ENCODE measurements around the gene MCC.

The MCC gene

GRCh38 chr5:112978836-112979235 is 509.4 kb downstream of the MCC start:
- Histone ChIP-seq H3K27me3 (ENCODE audit: insufficient read depth, low read depth, severe bottlenecking) (no peaks in the 10 kb centered on the region), H3K36me3 (peaks cover 32% of the 10 kb centered on the region), H3K27ac (no peak overlapping the region; the same call in 1 of the 2 replicates), H3K4me3 (ENCODE audit: low read depth, low read length) (peak overlapping the region; percentile 76), H3K9me3 (ENCODE audit: severe bottlenecking) (no peaks in the 10 kb centered on the region)
- no peak for DNase-seq
- TF ChIP-seq CTCF (IDR thresholded peaks at IDR 0.05; ENCODE audit: low read depth, low read length), result no peak

GRCh38 chr5:112977440-112977861 is 510.8 kb downstream of the MCC start:
- Histone ChIP-seq H3K27ac (peak overlapping the region; percentile 89), H3K36me3 (peaks cover 22% of the 10 kb centered on the region), H3K4me3 (ENCODE audit: low read depth, low read length) (peak overlapping the region; percentile 76), H3K9me3 (ENCODE audit: severe bottlenecking) (no peaks in the 10 kb centered on the region), H3K27me3 (ENCODE audit: insufficient read depth, low read depth, severe bottlenecking) (no peaks in the 10 kb centered on the region)
- TF ChIP-seq CTCF (IDR thresholded peaks at IDR 0.05; ENCODE audit: low read depth, low read length), result no peak
- no peak for DNase-seq

GRCh38 chr5:112976432-112977309 is 511.6 kb downstream of the MCC start, which contains the start of gene DCP2:
Gene DCP2, plus strand, starts transcription at chr5:112976798. Its CDS starts 136 bp downstream, at chr5:112976934.
- Histone ChIP-seq H3K36me3 (peaks cover 14% of the 10 kb centered on the region), H3K4me3 (ENCODE audit: low read depth, low read length) (peak within 1 kb of the TSS; percentile 76), H3K27me3 (ENCODE audit: insufficient read depth, low read depth, severe bottlenecking) (no peaks in the 10 kb centered on the region), H3K9me3 (ENCODE audit: severe bottlenecking) (no peaks in the 10 kb centered on the region), H3K27ac (peak within 1 kb of the TSS; percentile 89)
- TF ChIP-seq CTCF (IDR thresholded peaks at IDR 0.05; ENCODE audit: low read depth, low read length), result no peak
- DNase-seq, result peak; percentile 96

GRCh38 chr5:112975721-112976431 is 512.4 kb downstream of the MCC start:
- DNase-seq, result no peak
- Histone ChIP-seq H3K27me3 (ENCODE audit: insufficient read depth, low read depth, severe bottlenecking) (no peaks in the 10 kb centered on the region), H3K36me3 (peaks cover 8% of the 10 kb centered on the region), H3K9me3 (ENCODE audit: severe bottlenecking) (no peaks in the 10 kb centered on the region), H3K4me3 (ENCODE audit: low read depth, low read length) (peak overlapping the region; percentile 76), H3K27ac (peak overlapping the region; percentile 89)
- TF ChIP-seq CTCF (IDR thresholded peaks at IDR 0.05; ENCODE audit: low read depth, low read length), result no peak

GRCh38 chr5:112974901-112975300 is 513.4 kb downstream of the MCC start:
- Histone ChIP-seq H3K4me3 (ENCODE audit: low read depth, low read length) (no peak overlapping the region), H3K27me3 (ENCODE audit: insufficient read depth, low read depth, severe bottlenecking) (no peaks in the 10 kb centered on the region), H3K9me3 (ENCODE audit: severe bottlenecking) (no peaks in the 10 kb centered on the region), H3K36me3 (peaks cover 8% of the 10 kb centered on the region), H3K27ac (peak overlapping the region; percentile 89)
- TF ChIP-seq CTCF (IDR thresholded peaks at IDR 0.05; ENCODE audit: low read depth, low read length), result no peak
- DNase-seq, result no peak
